Measurements from ENCODE around the gene HNRNPL.
"Not testable (repeated sequence)": the region's sequence is repeated elsewhere in the genome, so short reads cannot be mapped to it uniquely, and the experiment has no call there.

HNRNPL gene

DNA sequence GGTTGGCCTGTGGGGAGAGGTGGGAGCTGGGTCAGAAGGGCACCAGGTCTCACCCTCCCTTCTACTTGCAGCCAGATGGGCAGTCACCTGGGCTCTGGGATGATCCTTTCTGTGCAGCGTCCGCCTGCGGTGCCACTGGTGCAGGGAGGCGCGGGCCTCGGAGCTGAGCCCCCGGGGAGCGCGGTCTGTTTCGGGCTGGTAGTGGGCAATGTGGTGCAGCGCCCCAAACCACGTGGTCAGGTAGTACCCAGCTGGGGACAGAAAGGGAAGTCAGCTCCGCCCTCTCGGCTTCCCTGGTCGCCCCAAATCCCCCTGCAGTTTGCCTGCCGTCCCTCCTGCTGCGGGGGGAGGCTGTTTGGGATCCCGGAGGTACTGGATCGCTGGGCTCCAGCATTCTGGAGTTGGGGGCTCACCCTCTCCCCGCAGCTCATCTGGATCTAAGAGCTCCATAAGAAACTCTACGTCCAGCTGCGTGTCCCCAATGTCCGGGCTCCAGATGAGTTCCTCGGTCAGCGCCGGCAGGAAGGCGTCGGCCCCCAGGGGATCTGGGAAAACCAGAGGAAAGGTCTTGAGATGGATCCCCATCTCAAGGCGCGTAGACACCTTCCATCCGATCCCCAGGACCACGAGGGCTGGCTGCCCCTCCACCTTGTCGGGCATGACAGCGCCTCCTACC is 19.5 kb upstream of the HNRNPL start:
- FAIRE-seq, result no peak

DNA sequence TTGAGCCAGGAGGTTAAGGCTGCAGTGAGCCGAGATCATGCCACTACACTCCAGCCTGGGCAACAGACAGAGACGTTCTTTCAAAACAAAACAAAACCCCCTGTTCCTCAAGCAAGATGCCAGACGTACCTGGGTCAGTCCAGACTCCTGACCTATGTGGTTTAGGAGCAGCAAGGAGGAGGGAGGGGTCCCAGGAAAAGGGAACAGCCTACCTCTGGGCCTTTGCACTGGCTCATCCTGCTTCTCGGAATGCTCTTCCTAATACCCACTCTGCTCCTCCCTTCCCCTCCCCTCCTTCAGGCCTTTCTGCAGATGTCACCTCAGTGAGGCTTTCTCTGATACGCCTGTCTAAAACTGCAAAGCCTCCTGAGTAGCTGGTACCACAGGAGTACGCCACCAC is 18.8 kb upstream of the HNRNPL start:
- FAIRE-seq, result no peak

DNA sequence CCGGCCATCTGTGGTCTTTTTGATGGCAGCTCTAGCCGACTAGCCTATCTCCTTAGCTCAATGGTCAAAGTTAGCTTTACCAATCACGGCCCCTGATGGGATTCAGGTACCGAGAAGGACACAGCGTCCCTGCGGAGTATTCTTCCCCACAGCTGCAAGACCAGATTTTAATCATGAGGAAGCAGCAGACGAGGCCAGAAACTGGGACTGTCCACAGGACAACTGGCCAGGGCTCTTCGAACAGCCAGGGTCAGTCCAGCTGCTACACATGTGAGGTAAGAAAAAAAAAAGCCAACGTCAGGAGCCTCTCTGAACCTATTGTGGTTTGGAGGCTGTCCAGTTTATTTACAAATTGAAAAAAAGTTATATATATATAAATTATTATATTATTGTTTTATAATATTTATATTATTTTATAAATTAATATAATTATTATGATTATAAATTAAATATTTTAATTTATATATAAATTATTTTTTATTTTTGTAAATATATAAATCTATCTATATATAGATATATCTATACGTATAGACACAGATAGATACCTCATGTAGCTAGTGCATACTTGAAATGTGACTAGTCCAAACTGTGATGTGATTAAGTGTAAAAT is 17.5 kb upstream of the HNRNPL start:
- FAIRE-seq, result peak; percentile 66

DNA sequence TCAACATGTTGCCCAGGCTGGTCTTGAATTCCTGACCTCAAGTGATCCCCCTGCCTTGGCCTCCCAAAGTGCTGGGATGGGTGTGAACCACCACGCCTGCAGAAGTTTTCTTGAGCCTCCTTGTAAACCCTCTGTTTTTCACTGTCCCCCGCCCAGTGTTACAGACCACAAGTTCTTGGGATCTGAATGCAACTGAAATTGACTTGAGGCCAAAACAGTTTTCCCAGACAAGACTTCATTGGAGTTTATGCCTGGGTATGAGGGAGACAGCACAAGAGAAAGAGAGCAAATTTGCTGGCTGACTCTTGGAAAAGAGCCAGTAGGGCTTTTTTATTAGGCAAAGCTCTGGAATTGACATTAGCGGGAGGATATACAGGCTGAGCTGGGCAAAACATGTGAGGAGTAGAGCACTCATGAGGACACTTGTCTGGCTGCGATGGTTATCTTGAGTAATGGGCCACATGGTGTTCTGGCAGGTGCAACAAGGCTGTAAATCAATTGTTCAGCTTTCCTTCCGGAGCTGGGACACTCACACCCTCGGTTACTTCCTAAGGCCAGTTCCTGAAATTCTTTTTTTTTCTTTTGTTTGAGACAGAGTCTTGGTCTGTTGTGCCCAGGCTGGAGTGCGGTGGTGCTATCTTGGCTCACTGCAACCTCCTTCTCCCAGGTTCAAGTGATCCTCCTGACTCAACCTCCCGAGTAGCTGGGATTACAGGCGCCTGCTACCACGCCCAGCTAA is 12.7 kb upstream of the HNRNPL start:
- FAIRE-seq, result no peak

DNA sequence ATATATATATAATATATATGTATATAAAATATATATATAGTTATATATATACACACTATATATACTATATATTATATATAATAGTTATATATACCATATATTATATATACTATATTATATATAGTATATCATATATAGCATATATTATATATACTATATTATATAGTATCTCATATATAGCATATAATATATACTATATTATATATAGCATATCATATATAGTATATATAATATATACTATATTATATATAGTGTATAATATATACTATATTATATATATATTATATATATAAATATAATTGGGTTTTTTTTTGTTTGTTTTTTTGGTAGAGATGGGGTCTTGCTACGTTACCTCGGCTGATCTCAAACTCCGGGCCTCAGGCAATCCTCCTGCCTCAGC is 11.6 kb upstream of the HNRNPL start:
- peak; percentile 92 for FAIRE-seq

DNA sequence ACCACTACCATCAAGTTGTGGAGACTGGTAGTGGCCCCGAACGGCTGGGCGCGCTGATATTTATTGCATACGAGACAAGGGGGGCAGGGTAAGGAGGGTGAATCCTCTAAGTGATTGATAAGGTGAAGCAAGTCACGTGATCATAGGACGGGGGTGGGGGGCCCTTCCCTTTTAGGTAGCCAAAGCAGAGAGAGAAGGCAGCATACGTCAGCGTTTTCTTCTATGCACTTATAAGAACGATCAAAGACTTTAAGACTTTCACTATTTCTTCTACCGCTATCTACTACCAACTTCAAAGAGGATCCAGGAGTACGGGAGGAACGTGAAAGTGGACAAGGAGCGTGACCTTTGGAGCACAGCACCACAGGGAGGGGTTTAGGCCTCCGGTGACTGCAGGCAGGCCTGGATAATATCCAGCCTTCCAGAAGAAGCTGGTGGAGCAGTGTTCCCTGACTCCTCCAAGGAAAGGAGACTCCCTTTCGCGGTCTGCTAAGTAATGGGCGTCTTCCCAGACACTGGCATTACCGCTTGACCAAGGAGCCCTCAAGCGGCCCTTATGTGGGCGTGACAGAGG is 9.9 kb upstream of the HNRNPL start:
- not testable (repeated sequence) for FAIRE-seq

DNA sequence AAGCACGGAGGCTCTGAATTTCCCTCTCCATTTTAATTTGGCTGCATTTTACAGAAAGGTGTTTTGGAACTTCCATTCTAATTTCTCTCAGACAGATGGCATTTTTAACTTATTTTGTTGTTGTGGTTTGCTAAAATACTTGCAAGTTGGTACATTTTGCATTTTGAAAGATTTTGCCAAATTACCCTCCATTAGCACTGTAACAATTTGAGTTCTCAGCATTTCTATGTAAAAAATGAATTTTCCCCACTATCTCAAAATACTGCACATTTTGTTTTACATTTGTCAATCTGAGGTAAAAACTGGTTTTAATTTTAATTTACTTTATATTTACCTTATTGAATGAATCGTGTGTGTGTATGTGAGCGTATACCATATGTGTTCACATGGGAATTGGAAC is 7.0 kb upstream of the HNRNPL start:
- no peak for FAIRE-seq

DNA sequence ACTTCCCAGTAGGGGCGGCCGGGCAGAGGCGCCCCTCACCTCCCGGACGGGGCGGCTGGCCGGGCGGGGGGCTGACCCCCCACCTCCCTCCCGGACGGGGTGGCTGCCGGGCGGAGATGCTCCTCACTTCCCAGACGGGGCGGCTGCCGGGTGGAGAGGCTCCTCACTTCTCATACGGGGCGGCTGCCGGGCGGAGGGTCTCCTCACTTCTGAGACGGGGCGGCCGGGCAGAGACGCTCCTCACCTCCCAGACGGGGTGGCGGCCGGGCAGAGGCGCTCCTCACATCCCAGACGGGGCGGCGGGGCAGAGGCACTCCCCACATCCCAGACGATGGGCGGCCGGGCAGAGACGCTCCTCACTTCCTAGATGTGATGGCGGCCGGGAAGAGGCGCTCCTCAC is 6.0 kb upstream of the HNRNPL start:
- FAIRE-seq, result not testable (repeated sequence)

DNA sequence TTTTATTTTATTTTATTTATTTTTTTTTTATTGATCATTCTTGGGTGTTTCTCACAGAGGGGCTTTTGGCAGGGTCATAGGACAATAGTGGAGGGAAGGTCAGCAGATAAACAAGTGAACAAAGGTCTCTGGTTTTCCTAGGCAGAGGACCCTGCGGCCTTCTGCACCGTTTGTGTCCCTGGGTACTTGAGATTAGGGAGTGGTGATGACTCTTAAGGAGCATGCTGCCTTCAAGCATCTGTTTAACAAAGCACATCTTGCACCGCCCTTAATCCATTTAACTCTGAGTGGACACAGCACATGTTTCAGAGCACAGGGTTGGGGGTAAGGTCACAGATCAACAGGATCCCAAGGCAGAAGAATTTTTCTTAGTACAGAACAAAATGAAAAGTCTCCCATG is 5.2 kb upstream of the HNRNPL start:
- not testable (repeated sequence) for FAIRE-seq

DNA sequence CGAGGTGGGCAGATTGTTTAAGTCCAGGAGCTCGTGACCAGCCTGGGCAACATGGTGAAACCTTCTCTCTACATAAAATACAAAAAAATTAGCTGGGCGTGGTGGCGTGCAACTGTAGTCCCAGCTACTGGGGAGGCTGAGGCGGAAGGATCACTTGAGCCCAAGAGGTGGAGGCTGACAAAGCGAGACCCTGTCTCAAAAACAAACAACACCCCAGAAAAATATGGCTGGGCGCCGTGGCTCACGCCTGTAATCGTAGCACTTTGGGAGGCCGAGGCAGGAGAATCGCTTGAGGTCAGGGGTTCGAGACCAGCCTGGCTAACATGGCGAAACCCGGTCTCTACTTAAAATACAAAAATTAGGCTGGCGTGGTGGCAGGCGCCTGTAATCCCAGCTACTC is 3.4 kb upstream of the HNRNPL start:
- no peak for FAIRE-seq

DNA sequence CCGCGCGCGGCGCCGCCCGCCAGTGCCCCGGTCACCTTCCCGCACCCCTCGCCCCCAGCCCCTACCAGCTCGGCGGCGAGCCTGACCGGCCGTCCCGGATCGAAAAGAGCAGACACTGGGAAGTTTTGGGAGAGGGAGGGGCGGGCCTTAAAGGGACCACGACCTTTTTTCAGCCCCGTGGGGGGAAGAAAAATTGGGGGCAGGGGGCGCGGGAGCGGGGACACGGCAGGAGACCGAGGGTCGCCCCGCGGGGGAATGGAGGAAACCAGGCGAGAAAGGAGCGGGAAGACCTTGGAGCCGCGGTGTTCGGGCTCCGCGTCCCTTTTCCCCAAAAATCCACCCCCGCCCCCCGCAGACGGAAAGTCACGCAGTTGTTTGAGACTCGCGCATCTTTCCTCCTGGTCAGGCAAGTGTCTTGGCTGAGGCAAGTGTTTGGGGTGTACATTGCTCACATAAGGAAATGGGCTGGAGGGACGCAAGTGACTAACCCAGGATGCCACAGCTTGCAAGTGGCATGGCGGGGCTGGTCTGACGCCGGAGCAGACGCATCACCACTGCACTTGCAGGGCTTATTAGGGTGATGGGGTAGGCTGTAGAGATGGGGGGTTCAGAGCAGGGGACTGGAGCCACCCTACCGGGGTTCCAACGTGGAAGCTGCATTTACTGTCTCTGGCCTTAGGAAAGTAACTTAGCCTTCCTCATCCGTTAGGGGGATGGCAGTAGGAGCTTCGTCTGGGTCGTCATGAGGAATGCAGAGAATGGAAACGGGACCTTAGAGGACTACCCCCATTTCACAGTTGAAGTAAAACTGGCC is 2.7 kb upstream of the HNRNPL start:
- no peak for FAIRE-seq

DNA sequence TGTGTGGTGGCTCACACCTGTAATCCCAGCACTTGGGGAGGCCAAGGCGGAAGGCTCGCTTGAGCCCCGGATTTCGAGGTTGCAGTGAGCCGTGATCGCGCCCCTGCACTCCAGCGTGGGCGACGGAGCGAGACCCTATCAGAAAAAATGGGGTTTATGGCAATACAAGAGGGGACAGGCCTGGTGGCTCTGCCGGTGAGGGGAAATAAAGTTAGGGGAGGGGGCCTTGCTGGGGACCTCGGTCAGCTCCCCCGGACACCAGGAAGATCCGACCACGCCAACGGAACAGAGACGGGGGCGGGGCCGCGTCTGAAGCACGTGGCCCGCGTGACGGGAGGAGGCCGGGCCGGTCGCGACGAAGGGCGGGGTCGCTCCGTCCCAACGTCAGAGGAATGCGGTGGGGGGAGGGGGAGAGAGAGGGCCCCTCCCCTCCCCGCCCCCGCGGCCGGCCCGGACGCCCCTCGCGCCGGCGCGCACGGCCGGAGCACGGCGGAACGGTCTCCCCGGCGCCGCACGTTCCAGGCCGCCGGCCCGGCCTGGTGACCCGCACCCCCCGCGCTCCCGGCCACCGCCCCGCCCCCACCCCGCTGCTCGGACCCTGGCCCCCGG is 1.9 kb upstream of the HNRNPL start:
- no peak for FAIRE-seq

DNA sequence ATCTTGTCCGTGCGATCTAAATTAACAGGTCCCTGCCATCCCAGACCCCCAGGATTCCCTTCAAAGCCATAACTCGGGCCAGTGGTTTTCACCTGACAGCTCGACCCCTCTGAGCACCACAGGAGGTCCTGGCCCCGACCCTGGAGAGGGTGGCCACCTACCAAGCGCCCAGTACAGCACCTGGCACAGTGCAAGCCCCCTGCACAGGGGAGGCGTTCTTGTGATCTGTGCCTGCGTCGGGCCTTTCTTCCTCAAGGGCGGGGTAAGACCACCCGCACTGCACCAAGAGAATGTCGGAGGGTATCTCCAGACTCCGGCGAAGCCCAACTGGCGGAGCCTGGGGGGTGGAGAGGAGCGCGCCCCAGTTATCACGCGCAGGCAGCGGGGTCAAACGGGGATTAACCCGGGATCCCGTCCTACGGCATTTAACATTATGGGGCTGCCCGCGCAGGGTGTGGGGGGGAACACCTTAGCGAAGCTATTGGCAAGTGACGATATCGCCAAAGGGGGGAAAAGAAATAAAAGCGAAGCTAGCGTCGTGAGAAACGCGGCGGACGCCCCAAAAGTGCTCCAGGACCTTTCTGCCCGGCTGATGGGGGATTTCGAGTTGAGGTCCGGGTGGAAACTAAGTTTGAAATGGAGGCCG is 1.3 kb upstream of the HNRNPL start:
- no peak for FAIRE-seq

DNA sequence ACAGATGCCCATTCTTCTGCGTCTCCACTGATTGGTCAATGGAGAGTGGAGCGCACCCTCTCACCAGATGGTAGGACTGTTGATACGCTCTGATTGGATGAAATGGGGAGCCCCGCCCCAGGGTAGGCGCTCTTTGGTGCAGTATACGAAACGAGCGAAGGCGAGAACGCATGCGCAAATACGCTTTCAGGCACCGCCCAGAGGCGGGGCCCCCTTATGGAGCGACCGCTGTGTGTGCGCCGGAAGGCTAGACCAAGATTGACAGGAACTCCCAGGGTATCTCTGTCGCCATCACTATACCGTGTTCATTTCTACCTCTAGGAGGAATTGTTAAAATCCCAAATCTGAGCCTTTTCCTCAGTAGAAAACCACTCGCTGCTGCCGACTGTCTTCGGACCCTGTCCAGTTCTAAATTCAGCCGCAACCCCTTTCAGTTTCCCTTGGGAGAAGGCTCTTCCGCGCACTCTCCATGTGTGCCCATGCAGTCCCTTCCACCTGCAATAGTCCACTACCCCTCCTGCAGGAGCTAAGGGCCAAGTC is 720 bp upstream of the HNRNPL start:
- FAIRE-seq, result peak; percentile 98

DNA sequence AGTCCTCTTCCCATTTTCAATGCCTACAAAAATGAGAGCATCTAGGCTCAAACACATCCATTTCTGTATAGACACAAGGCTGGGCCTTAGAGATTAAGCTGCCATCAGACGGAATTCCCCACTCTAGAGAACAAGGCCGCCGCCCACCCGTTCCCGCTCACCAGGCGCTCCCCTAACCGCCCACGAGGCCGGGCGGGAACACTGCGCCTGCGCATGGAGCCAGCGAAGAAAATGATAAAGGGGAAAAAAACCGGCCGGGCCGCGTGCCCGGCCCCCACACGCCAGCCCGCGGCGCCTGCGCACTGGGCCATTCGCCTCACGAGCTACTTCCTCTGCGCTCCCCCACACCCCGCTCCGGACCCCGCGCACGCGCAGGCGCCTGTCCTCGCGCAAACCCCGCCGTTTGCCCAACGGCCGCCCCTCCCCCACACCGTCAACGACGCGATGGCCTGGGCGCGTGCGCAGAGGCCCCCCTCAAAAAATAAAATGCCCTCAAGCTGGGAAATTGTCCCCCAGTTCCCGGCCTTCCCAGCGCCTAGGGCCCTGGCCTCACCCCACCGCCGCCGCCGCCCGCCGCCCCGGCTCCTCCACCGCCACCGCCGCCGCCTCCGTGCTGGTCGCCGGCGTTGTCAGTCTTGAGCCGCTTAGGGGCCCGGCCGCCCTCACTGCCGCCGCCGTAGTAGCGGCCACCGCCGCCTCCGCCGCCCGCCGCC is 483 bp downstream of the HNRNPL start:
- FAIRE-seq, result no peak

DNA sequence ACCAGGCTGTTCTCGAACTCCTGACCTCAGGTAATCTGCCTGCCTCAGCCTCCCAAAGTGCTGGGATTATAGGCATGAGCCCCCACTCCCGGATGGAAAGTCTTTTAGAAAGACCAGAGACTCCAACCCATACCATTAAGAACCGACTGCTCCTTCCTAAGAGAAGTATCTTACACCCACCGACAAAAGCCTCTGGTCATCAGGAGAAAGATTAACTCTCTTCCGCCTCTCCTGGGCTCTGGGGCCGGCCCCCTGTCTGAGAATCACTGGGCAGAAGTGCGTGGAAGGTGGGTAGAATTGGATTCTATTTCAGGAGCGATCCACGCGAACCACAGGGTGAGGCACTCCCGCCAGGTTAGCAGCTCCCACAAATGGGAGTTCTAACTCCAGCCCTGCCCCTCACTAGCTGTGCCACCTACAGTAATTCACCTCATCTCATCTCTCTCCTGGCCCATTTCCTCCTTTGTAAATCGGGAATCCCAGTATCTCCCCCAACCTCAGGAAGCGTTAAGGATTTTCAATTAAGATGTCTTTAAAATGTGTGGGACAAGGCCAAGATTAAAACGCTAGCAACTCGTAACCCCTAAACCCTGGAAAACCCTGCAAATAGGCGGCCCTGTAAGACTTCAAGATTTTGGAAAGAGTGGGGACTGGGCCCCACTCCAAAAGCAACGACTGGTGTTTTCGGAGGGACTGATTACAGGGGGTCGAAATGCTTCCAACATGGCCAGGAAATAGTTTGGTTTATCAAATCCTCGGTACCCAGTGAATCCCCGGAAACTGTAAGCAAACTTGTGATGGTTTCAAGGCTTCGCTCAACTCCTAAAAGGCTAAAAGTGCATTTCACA is 1.3 kb downstream of the HNRNPL start:
- FAIRE-seq, result no peak

DNA sequence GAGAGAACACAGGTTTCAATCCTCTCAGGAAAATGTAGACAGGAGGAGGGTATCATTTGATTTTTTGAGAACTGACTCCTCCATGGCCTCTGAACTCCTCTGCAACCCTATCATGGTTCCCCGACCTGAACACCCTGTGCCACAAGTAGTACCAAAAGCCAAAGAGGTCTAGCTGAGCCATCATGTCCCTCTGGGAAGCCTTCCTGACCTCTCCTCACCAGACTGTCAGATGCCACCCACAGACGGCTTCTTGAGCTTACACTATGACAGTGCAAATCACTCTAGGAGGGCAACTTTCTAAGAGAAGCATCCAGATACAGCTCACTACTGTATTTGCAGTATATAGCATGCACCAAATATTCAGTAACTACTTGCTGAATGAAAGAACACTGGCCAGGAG is 3.7 kb downstream of the HNRNPL start:
- no peak for FAIRE-seq

DNA sequence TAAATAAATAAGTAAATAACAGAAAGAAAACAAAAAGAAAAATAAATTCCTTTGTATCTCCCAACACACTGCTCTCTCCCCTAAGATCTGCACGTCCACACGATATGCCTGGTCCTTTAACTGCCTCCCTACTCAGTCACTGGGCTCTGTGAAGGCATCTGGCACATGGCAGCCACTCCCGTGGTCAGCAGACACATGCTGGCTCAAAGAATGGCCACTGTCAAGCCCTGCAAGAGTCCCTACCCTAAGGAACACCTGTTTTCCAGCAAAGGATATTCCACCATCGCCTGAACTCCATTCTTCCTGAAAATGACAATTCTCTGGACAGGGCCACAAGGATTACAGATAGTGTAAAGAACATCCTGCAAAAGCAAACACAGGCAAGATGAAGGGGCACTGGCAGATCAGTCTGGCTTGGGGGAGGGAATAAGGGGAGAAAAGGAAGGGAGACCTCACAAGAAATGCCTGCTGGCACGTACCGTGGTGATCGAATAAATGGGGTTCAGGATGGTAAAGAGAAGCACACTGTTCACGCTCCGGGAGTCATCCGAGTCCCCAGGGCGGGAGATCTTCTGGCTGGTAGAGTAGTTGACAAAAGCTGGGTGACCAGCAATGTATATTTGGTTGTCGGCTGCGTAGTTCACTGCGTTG is 4.3 kb downstream of the HNRNPL start:
- no peak for FAIRE-seq

DNA sequence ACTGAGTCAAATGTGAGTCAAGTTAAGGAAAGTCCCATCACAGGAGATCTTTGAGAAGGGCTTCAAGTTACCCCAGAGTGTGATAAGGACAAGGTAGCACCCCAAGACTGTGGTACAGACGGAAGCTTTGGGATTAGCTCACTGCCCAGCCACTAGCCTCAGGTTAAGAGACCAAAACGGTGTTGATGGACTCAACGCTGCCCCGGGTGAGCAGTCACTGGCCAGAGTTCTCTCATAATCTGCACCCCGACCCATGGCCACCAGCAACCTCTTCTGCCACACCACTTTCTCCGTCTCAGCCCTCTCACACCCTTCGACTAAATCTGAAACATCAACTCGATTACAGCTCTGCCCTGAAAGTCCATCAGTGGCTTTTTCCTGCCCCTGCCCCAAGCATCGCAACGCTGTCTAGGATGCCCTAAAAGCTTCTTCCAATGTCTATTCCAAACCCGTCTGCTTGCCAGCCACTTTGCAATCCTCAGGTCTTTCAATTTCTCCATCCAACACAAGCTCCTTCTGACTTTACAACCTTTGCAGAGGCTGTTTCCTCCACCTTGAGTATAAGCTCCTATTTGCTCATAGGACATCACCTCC is 5.6 kb downstream of the HNRNPL start:
- no peak for FAIRE-seq

All from colon (tissue), 2 donors.